Karpas-422 (cell line): ENCODE results near the gene TEF. TPM values are rescaled to one million over a fixed set of nuclear protein-coding genes. Genes with fewer than 3 reads are reported as not detected.

Experiments
- DNase-seq: peaks from one replicate; pipeline ENCODE4 v3.0.0-alpha.2; 2015
- H2AFZ ChIP-seq: fragments of 200-600 bp; sonication (generic); 2 replicates; pipeline ENCODE4 v1.6.1; 2014; ENCODE audit warnings: antibody characterized with exemption, low read length, mixed read lengths
- H3K27ac ChIP-seq: fragments of 200-600 bp; sonication (generic); 2 replicates; pipeline ENCODE4 v1.5.1; 2014; ENCODE audit warnings: mild to moderate bottlenecking, low read length, moderate library complexity
- H3K27me3 ChIP-seq: fragments of 200-600 bp; sonication (generic); 2 replicates; pipeline ENCODE4 v1.6.1; 2014; ENCODE audit warnings: low read length, mixed read lengths
- H3K36me3 ChIP-seq: fragments of 200-600 bp; sonication (generic); 2 replicates; pipeline ENCODE4 v1.6.1; 2014; ENCODE audit warnings: low read length, mixed read lengths; ENCODE audit not compliant: insufficient read depth
- H3K4me1 ChIP-seq: fragments of 200-600 bp; sonication (generic); 2 replicates; pipeline ENCODE4 v1.6.1; 2014; ENCODE audit warnings: mild to moderate bottlenecking, low read length, mixed read lengths
- H3K4me2 ChIP-seq: fragments of 200-600 bp; sonication (generic); 2 replicates; pipeline ENCODE4 v1.6.1; 2014; ENCODE audit warnings: low read length, low read depth, mild to moderate bottlenecking; ENCODE audit not compliant: poor library complexity, severe bottlenecking
- H3K4me3 ChIP-seq: fragments of 200-600 bp; sonication (generic); 2 replicates; pipeline ENCODE4 v1.5.1; 2014; ENCODE audit warnings: mild to moderate bottlenecking, antibody characterized with exemption, low read length, mixed read lengths
- H3K79me2 ChIP-seq: fragments of 200-600 bp; sonication (generic); 2 replicates; pipeline ENCODE4 v1.6.1; 2014; ENCODE audit warnings: mild to moderate bottlenecking, low read length, mixed read lengths
- H3K9ac ChIP-seq: fragments of 200-600 bp; sonication (generic); 2 replicates; pipeline ENCODE4 v1.6.0; 2014; ENCODE audit warnings: low read length
- H3K9me2 ChIP-seq: fragments of 200-600 bp; sonication (generic), shearing (Covaris generic); replicated peaks from 2 replicates; pipeline ENCODE4 v1.6.0; 2014; ENCODE audit warnings: mild to moderate bottlenecking, low read length, moderate library complexity; ENCODE audit not compliant: insufficient read depth
- H3K9me3 ChIP-seq: fragments of 300-700, 200-600 bp; sonication (generic); 2 replicates; pipeline ENCODE4 v1.6.1; 2014; ENCODE audit warnings: low read length, mixed read lengths
- H4K20me1 ChIP-seq: fragments of 200-600 bp; sonication (generic); 2 replicates; pipeline ENCODE4 v1.6.1; 2014; ENCODE audit warnings: mild to moderate bottlenecking, antibody characterized with exemption, low read length, low read depth; ENCODE audit not compliant: insufficient read depth
- total RNA-seq: library from RNA; depleted of rRNA; stranded (reverse); fragments of >200 nt; shearing (Covaris generic); gene quantifications from 2 replicates; pipeline ENCODE4 v1.2.3, GENCODE V29; 2014; ENCODE audit warnings: low replicate concordance

TEF gene
- total RNA-seq, 1 experiment from 2014 or later, result 4.4 TPM

DNA sequence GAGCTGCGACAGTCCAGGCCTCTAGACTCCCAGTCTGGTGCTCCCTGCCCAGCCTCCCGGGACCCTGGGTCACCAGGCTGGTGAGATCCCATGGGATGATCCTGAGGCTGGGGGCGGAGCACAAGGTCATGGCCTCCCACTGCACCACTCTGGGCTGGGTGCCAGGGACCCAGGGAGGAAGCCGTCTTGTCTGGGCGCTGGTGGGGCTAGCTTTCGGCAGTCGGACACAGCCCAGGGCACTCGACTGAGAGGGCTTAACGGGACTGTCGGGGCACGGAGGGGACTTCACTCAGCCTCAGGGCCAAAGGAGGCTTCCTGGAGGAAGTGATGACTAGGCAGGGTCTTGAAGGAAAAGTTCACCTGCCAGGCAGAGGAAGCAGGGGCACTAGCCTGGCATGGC lies 41.4 kb upstream of the TEF start:
- H3K4me2 ChIP-seq, result no peak overlapping the region
- H3K79me2 ChIP-seq, result no peaks in the 10 kb centered on the region
- no peaks in the 10 kb centered on the region for H3K27me3 ChIP-seq
- no peaks in the 10 kb centered on the region for H4K20me1 ChIP-seq
- no peaks in the 10 kb centered on the region for H3K36me3 ChIP-seq
- no peak overlapping the region for H2AFZ ChIP-seq
- no peak overlapping the region for H3K9ac ChIP-seq
- no peaks in the 10 kb centered on the region for H3K9me2 ChIP-seq
- no peak for DNase-seq
- no peaks in the 10 kb centered on the region for H3K4me1 ChIP-seq
- H3K27ac ChIP-seq, result no peak overlapping the region
- H3K9me3 ChIP-seq, result no peaks in the 10 kb centered on the region
- no peak overlapping the region for H3K4me3 ChIP-seq

DNA sequence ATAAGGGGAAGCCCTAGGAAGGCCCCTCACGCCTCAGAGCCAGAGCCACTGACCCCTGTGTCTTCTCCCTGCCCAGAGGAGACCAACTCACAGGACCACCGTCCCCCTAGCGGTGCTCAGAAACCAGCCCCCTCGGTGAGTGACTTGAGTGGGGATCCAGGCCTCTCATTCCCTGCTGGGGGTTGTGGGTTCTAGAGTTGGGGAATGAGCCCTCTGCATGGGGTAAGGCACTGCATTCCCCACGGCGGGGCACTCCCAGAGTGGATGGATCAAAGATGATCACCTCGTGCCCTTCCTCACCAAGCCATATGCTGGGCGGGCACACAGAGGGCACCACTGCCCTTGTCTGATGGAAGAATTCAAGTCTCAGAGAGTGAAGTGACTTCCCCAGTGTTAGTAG lies 40.7 kb upstream of the TEF start:
- H3K4me3 ChIP-seq, result no peak overlapping the region
- H3K36me3 ChIP-seq, result no peaks in the 10 kb centered on the region
- H3K9me3 ChIP-seq, result no peaks in the 10 kb centered on the region
- no peak overlapping the region for H3K27ac ChIP-seq
- no peak for DNase-seq
- no peaks in the 10 kb centered on the region for H3K4me1 ChIP-seq
- no peak overlapping the region for H3K4me2 ChIP-seq
- H3K27me3 ChIP-seq, result no peaks in the 10 kb centered on the region
- no peaks in the 10 kb centered on the region for H3K9me2 ChIP-seq
- no peaks in the 10 kb centered on the region for H4K20me1 ChIP-seq
- no peaks in the 10 kb centered on the region for H3K79me2 ChIP-seq
- no peak overlapping the region for H3K9ac ChIP-seq
- H2AFZ ChIP-seq, result no peak overlapping the region

DNA sequence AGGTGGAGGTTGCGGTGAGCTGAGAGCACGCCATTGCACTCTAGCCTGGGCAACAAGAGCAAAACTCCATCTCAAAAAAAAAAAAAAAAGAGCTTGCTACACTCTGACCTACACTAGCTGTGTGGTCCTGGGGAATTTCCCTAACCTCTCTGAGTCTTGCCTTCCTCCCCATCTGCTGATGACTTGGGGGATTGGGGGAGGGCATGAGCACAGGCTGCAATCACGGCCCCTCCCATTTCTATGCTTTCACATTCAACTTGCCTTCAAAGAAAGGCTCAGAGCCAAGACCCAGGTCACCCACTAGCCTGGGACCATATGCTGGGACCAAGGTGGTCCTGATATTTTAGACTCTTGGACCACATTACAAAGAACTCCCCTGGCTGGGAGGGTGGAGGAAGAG lies 39.8 kb upstream of the TEF start:
- no peak for DNase-seq
- no peaks in the 10 kb centered on the region for H3K9me3 ChIP-seq
- no peak overlapping the region for H3K27ac ChIP-seq
- no peak overlapping the region for H3K4me3 ChIP-seq
- H3K4me2 ChIP-seq, result no peak overlapping the region
- H3K79me2 ChIP-seq, result no peaks in the 10 kb centered on the region
- H3K27me3 ChIP-seq, result no peaks in the 10 kb centered on the region
- no peaks in the 10 kb centered on the region for H3K4me1 ChIP-seq
- H3K9me2 ChIP-seq, result no peaks in the 10 kb centered on the region
- no peak overlapping the region for H2AFZ ChIP-seq
- no peaks in the 10 kb centered on the region for H3K36me3 ChIP-seq
- no peak overlapping the region for H3K9ac ChIP-seq
- no peaks in the 10 kb centered on the region for H4K20me1 ChIP-seq

DNA sequence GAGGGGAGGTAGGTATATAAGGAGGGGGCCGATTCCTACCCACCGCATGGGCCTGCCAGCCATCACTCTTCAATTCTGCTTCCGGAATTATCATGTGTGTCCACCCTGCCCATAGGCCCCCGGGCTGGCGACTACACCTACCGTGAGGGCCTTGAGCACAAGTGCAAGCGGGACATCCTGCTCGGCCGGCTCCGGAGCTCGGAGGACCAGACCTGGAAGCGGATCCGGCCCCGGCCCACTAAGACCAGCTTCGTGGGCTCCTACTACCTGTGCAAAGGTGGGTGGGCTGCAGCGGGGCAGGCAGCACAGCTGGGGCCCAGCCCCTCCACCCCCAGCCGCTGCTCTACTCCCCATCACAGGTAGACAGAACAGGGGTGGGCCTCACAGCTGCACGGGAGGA lies 38.4 kb upstream of the TEF start:
- Histone ChIP-seq H3K9ac (no peak overlapping the region), H3K9me3 (no peaks in the 10 kb centered on the region), H3K9me2 (no peaks in the 10 kb centered on the region), H3K36me3 (0 out of 2 replicates have a peak, but pooled peaks cover 2% of the 10 kb centered on the region), H3K27ac (no peak overlapping the region), H3K4me3 (no peak overlapping the region), H3K4me1 (no peaks in the 10 kb centered on the region), H4K20me1 (no peaks in the 10 kb centered on the region), H3K27me3 (no peaks in the 10 kb centered on the region), H3K79me2 (no peaks in the 10 kb centered on the region), H2AFZ (no peak overlapping the region), H3K4me2 (no peak overlapping the region)
- DNase-seq, result no peak

DNA sequence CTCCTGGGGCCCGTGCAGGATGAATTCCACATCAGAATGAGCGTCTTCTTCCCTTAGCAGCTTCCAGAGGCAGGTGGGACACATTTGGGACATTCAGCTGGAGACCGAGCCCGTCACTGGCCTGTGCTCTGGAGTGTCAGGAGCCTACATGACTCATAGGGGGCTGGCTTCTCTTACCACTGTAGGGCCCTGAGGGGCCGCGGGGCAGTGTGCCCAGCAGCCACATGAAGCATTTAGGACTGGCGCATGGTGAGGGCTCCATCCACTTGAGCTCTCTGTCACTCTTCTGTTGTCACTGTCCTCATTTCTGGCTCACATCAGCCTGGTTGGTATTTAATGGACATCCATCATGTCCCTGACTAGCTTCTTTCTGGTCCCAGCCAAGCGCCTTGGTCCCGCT lies 38.0 kb upstream of the TEF start:
- Histone ChIP-seq H4K20me1 (no peaks in the 10 kb centered on the region), H2AFZ (no peak overlapping the region), H3K27me3 (no peaks in the 10 kb centered on the region), H3K4me2 (no peak overlapping the region), H3K79me2 (no peaks in the 10 kb centered on the region), H3K4me1 (no peaks in the 10 kb centered on the region), H3K27ac (no peak overlapping the region), H3K9me2 (no peaks in the 10 kb centered on the region), H3K9me3 (no peaks in the 10 kb centered on the region), H3K9ac (no peak overlapping the region), H3K36me3 (0 out of 2 replicates have a peak, but pooled peaks cover 2% of the 10 kb centered on the region), H3K4me3 (no peak overlapping the region)
- no peak for DNase-seq

DNA sequence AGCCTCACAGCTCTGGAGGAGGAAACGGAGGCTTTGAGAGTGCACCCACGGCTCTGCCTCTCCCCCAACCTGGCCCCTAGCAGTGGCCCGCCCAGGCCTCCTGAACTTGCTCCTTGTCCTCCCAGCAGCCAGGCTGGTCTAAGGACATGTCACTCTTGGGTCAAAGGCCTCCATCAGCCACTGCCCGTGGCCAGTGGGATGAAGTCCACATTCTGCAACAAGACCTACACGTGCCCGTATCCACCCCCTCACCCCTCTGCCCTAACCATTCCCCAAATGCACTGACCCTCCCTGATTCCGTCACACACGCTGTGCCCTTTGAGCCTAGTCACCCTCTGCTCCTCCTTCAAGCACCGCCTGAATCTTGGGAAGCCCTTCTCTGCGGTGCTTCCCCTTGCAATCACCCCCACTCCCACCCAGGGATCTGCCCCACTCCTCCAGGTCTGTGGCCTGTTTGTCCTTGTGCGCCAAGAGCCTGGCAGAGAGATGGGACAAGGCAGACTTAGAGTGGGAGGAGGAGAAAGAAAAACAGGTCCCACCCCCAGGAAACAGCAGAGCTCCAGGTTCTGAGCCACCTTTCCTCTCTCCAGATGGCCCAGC lies 37.5 kb upstream of the TEF start:
- H3K27ac ChIP-seq, result no peak overlapping the region
- 0 out of 2 replicates have a peak, but pooled peaks cover 2% of the 10 kb centered on the region for H3K36me3 ChIP-seq
- DNase-seq, result no peak
- H3K9ac ChIP-seq, result no peak overlapping the region
- H3K4me1 ChIP-seq, result no peaks in the 10 kb centered on the region
- H3K4me2 ChIP-seq, result no peak overlapping the region
- H2AFZ ChIP-seq, result no peak overlapping the region
- H3K79me2 ChIP-seq, result no peaks in the 10 kb centered on the region
- H3K9me2 ChIP-seq, result no peaks in the 10 kb centered on the region
- H4K20me1 ChIP-seq, result no peaks in the 10 kb centered on the region
- H3K9me3 ChIP-seq, result no peaks in the 10 kb centered on the region
- no peak overlapping the region for H3K4me3 ChIP-seq
- H3K27me3 ChIP-seq, result no peaks in the 10 kb centered on the region

DNA sequence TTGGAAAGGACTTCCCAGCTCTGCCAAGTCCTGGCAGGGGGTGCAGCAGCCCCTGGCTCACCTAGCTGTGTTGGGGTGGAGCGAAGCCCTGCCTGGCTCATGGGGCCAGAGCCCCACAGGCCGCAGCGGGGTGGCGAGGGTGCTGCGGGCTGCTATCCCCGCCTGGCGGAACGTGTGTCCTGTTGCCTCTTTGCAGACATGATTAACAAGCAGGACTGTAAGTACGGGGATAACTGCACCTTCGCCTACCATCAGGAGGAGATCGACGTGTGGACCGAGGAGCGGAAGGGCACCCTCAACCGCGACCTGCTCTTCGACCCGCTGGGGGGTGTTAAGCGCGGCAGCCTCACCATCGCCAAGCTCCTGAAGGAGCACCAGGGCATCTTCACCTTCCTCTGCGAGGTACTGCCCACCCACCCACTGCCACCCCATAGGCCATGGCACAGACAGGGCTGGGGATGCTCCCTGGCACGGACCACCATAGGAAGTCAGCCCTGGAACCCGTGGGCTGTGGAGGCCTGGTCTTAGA lies 35.9 kb upstream of the TEF start:
- H2AFZ ChIP-seq, result no peak overlapping the region
- H3K4me1 ChIP-seq, result no peaks in the 10 kb centered on the region
- no peaks in the 10 kb centered on the region for H3K9me2 ChIP-seq
- no peaks in the 10 kb centered on the region for H3K27me3 ChIP-seq
- 0 out of 2 replicates have a peak, but pooled peaks cover 2% of the 10 kb centered on the region for H3K36me3 ChIP-seq
- no peaks in the 10 kb centered on the region for H3K9me3 ChIP-seq
- no peak overlapping the region for H3K4me2 ChIP-seq
- no peaks in the 10 kb centered on the region for H3K79me2 ChIP-seq
- H4K20me1 ChIP-seq, result no peaks in the 10 kb centered on the region
- H3K27ac ChIP-seq, result no peak overlapping the region
- no peak for DNase-seq
- H3K4me3 ChIP-seq, result no peak overlapping the region
- H3K9ac ChIP-seq, result no peak overlapping the region

DNA sequence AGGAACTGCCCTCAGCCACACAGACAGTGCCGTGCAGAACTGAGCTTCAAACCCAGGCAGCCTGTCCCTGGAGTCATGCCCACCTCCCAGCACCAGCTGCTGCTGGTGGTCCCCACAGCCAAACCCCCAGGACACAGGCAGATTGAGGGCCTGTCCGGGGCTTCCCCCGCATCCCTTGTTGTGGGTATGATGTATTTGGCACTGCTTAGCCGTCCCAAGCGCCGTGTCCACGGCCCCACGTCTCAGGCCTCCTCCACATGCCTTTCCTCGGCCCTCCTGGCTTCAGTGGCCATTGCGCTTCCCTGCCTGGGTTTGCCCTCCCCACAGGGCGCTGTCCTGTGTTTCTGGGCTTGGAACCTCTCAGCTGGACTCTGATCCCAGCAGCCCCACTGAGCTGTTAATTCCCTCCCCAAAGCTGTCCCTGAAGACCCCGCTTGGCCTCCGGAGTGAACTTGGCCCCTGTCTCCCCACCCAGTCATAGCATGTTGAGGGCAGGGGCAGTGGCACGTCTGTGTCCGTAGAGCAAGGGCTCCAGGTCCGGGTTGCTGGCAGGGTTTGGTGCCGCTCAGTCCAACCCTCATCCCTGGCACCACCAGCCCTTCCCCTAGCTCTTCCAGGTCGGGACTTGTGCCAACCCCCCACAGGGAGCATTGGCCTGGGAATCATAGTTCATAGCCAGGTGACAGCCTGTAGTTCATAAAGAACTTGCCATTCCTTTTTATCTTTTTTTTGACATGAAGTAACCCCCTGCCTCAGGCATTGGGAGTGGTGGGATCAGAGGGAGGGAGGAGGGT lies 34.5 kb upstream of the TEF start:
- no peaks in the 10 kb centered on the region for H4K20me1 ChIP-seq
- H3K4me1 ChIP-seq, result no peaks in the 10 kb centered on the region
- no peak overlapping the region for H3K9ac ChIP-seq
- H3K27me3 ChIP-seq, result no peaks in the 10 kb centered on the region
- no peak for DNase-seq
- H2AFZ ChIP-seq, result no peak overlapping the region
- H3K27ac ChIP-seq, result no peak overlapping the region
- H3K9me3 ChIP-seq, result no peaks in the 10 kb centered on the region
- H3K4me2 ChIP-seq, result no peak overlapping the region
- H3K36me3 ChIP-seq, result 0 out of 2 replicates have a peak, but pooled peaks cover 6% of the 10 kb centered on the region
- no peaks in the 10 kb centered on the region for H3K9me2 ChIP-seq
- no peak overlapping the region for H3K4me3 ChIP-seq
- H3K79me2 ChIP-seq, result no peaks in the 10 kb centered on the region
